K562 (cell line): ENCODE results near the gene ZNF778. TPM values are rescaled to one million over a fixed set of nuclear protein-coding genes. Genes with fewer than 3 reads are reported as not detected.

Source experiments
- ATF1 ChIP-seq, 2 experiments: fragments of 450-650 bp in 1 of 2; IDR thresholded peaks; 2 replicates each; pipeline ENCODE4 v1.6.1; 2016; ENCODE audit warnings: missing compliant biosample characterization in 1 of 2, missing genetic modification characterization in 1 of 2
- CBX1 ChIP-seq: sonication (generic); IDR thresholded peaks from 2 replicates; pipeline ENCODE4 v1.6.1; 2016; ENCODE audit warnings: antibody characterized with exemption, low read depth, mild to moderate bottlenecking
- FUS ChIP-seq: fragments of 200-400 bp; formaldehyde crosslinking; optimal IDR thresholded peaks from 2 replicates; pipeline ENCODE3; 2017; ENCODE audit warnings: low read depth, low read length
- GABPA ChIP-seq: fragments of 200-800 bp; sonication (Bioruptor generic); conservative IDR thresholded peaks from 2 replicates; pipeline ENCODE4 v1.6.1; 2016; ENCODE audit warnings: low read depth, missing genetic modification characterization, missing compliant biosample characterization
- MEIS2 ChIP-seq: fragments of 450-650 bp; IDR thresholded peaks from 2 replicates; pipeline ENCODE4 v1.6.1; 2014; ENCODE audit warnings: mild to moderate bottlenecking; ENCODE audit not compliant: partially characterized antibody
- MTA3 ChIP-seq: fragments of 450-650 bp; formaldehyde crosslinking; IDR thresholded peaks from 2 replicates; pipeline ENCODE4 v1.6.1; 2017; ENCODE audit warnings: mild to moderate bottlenecking, borderline replicate concordance
- NCOA4 ChIP-seq: fragments of 450-650 bp; IDR thresholded peaks from 2 replicates; pipeline ENCODE4 v1.6.1; 2018; ENCODE audit warnings: mild to moderate bottlenecking; ENCODE audit not compliant: partially characterized antibody
- RNF219 ChIP-seq: fragments of 250-450 bp; sonication (Bioruptor Pico); IDR thresholded peaks from 2 replicates; pipeline ENCODE4 v1.5.0; 2022; ENCODE audit warnings: mild to moderate bottlenecking
- TARDBP ChIP-seq: fragments of 450-650 bp; IDR thresholded peaks from 2 replicates; pipeline ENCODE4 v1.6.1; 2016
- YBX1 ChIP-seq: fragments of 450-650 bp; IDR thresholded peaks from 2 replicates; pipeline ENCODE4 v1.7.1; 2016; ENCODE audit warnings: mild to moderate bottlenecking
- ZNF583 ChIP-seq: fragments of 250-450 bp; sonication (Bioruptor Pico); IDR thresholded peaks from 2 replicates; pipeline ENCODE4 v1.4.0; 2020
- ZNF707 ChIP-seq: fragments of 250-450 bp; sonication (Bioruptor Pico); conservative IDR thresholded peaks from 2 replicates; pipeline ENCODE4 v1.8.0; 2022; ENCODE audit warnings: inconsistent platforms, mild to moderate bottlenecking, moderate library complexity
- polyA plus RNA-seq, 8 experiments: library from polyadenylated mRNA; depleted of rRNA in 4 of 8; stranded (reverse) in 5 of 8; unstranded in 3 of 8; fragments of >200 nt; fragmentation: Nextera tagmentation in 2 of 8; fragmentation: Illumina TruSeq in 1 of 8; extraction: Ambion mirVana in 2 of 8; extraction: Trizol in 1 of 8; gene quantifications; 2 replicates each; pipeline versions ENCODE4 v1.2.1 to v1.2.3, GENCODE V29; 2011 to 2014; ENCODE audit warnings: inconsistent platforms in 1 of 8, missing spikeins in 1 of 8
- total RNA-seq, 7 experiments: library from RNA; depleted of rRNA in 6 of 7; stranded (reverse); fragments of >200 nt in 6 of 7; fragmentation: Illumina TruSeq in 2 of 7; extraction: Trizol in 2 of 7; gene quantifications; 2 replicates each; pipeline versions ENCODE4 v1.2.1 to v1.2.3, GENCODE V29; 2011 to 2021; ENCODE audit warnings: low replicate concordance in 1 of 7

Gene ZNF778
- total and polyA plus RNA-seq, 9 of the 15 experiments (the other 6 are each of a cell fraction or from before 2014, with no cell fraction given), result 0.70 to 60.6 (median 7.5) TPM

- TF ChIP-seq ATF1 (CRISPR knock-in tag; IDR thresholded peaks at IDR 0.05), result no peak
- TF ChIP-seq ATF1 (tag; IDR thresholded peaks at IDR 0.05), result no peak
- no peak for TF ChIP-seq YBX1
- no peak for TF ChIP-seq FUS
- TF ChIP-seq NCOA4, result no peak
- no peak for TF ChIP-seq RNF219 (CRISPR knock-in tag)
- no peak for TF ChIP-seq ZNF707 (CRISPR knock-in tag)
- TF ChIP-seq TARDBP, result no peak
- TF ChIP-seq CBX1, result no peak
- no peak for TF ChIP-seq GABPA (tag)
- TF ChIP-seq ZNF583 (CRISPR knock-in tag), result no peak
- TF ChIP-seq MEIS2, result no peak
- peak; percentile 44; the same call in 1 of the 2 replicates for TF ChIP-seq MTA3
Measured at GRCh38 chr16:89170346-89171215, 46.9 kb upstream of the ZNF778 start (continued).
